HG03520 (cell line): ENCODE data around the gene TPO.

Experiments
- ATAC-seq: cut with Tn5 transposase; IDR thresholded peaks from one replicate; pipeline ENCODE4 v1.9.1; 2021; ENCODE audit warnings: mild to moderate bottlenecking, moderate library complexity; ENCODE audit not compliant: unreplicated experiment

TPO gene

GRCh38 chr2:1440581-1440980 is 27.3 kb downstream of the TPO start:
- no peak for ATAC-seq

- no peak for ATAC-seq
Observed at GRCh38 chr2:1446301-1446700, 33.0 kb downstream of the TPO start.

- ATAC-seq: no peak
Observed at GRCh38 chr2:1448009-1448408, 34.7 kb downstream of the TPO start.

GRCh38 chr2:1450915-1451314 is 37.7 kb downstream of the TPO start:
- no peak for ATAC-seq

- no peak for ATAC-seq
Observed at GRCh38 chr2:1451422-1451821, 38.2 kb downstream of the TPO start.

GRCh38 chr2:1453561-1453960 is 40.3 kb downstream of the TPO start:
- ATAC-seq: no peak

- ATAC-seq: no peak
Observed at GRCh38 chr2:1454346-1454745, 41.1 kb downstream of the TPO start.

- ATAC-seq: no peak
Observed at GRCh38 chr2:1455466-1455865, 42.2 kb downstream of the TPO start.

- no peak for ATAC-seq
Observed at GRCh38 chr2:1458432-1458831, 45.2 kb downstream of the TPO start.

- ATAC-seq: no peak
Observed at GRCh38 chr2:1459727-1460126, 46.5 kb downstream of the TPO start.

- ATAC-seq: no peak
Observed at GRCh38 chr2:1460851-1461418, 47.7 kb downstream of the TPO start.

- ATAC-seq: no peak
Observed at GRCh38 chr2:1461507-1462390, 48.5 kb downstream of the TPO start.

- no peak for ATAC-seq
Observed at GRCh38 chr2:1462994-1463393, 49.7 kb downstream of the TPO start.

- ATAC-seq: no peak
Observed at GRCh38 chr2:1472350-1472749, 59.1 kb downstream of the TPO start.

GRCh38 chr2:1476617-1477195 is 63.4 kb downstream of the TPO start:
- ATAC-seq: no peak

GRCh38 chr2:1477196-1478040 is 64.2 kb downstream of the TPO start:
- no peak for ATAC-seq

GRCh38 chr2:1478311-1479305 is 65.3 kb downstream of the TPO start:
- ATAC-seq: no peak

- ATAC-seq: no peak
Observed at GRCh38 chr2:1479346-1479745, 66.1 kb downstream of the TPO start.

GRCh38 chr2:1480671-1481076 is 67.4 kb downstream of the TPO start:
- ATAC-seq: no peak
